Adrenal gland (tissue), 12 donors: ENCODE measurements around the gene MYH13. TPM values are rescaled to one million over a fixed set of nuclear protein-coding genes. Genes with fewer than 3 reads are reported as not detected.

Experiments used
- DNase-seq, 7 donors: peaks; one replicate each; pipeline ENCODE4 v3.0.0-alpha.2; 2019 to 2020
- H3K27ac ChIP-seq, 5 donors: fragments of 200-600 bp; sonication (generic) in 4 of 5; 1 replicate in 3 of 5; 2 replicates in 2 of 5; pipeline versions ENCODE4 v1.5.1 to v1.8.0; 2016 to 2020; ENCODE audit warnings: mild to moderate bottlenecking in 1 of 5
- H3K27me3 ChIP-seq: fragments of 200-600 bp; 2 replicates; pipeline ENCODE4 v1.8.0; 2021
- H3K36me3 ChIP-seq, 2 donors: fragments of 200-600 bp; replicated peaks in 1 of 2; 1 replicate in 1 of 2; 2 replicates in 1 of 2; pipeline versions ENCODE4 v1.5.1 to v1.8.0; 2018 to 2022
- H3K4me1 ChIP-seq, 2 donors: fragments of 200-600 bp; replicated peaks in 1 of 2; 1 replicate in 1 of 2; 2 replicates in 1 of 2; pipeline versions ENCODE4 v1.5.1 to v1.8.0; 2018 to 2021
- H3K4me3 ChIP-seq, 4 donors: fragments of 200-600 bp; sonication (generic) in 3 of 4; one replicate each; pipeline ENCODE4 v1.5.1; 2016 to 2018
- H3K9me3 ChIP-seq, 3 donors: fragments of 200-600 bp; sonication (generic) in 1 of 3; replicated peaks in 1 of 3; 1 replicate in 2 of 3; 2 replicates in 1 of 3; pipeline versions ENCODE4 v1.5.1 to v1.8.0; 2016 to 2021
- CTCF ChIP-seq, 6 experiments: fragments of 450-650 bp in 4 of 6; fragments of 200-600 bp in 2 of 6; sonication (generic) in 1 of 6; IDR thresholded peaks; 1 replicate in 5 of 6; 2 replicates in 1 of 6; pipeline versions ENCODE4 v1.5.1 to v1.8.0; 2016 to 2021; ENCODE audit warnings: antibody characterized with exemption in 6 of 6, mild to moderate bottlenecking in 2 of 6, moderate library complexity in 1 of 6
- POLR2A ChIP-seq, 2 donors: fragments of 450-650 bp; IDR thresholded peaks; one replicate each; pipeline ENCODE4 v1.6.1; 2017; ENCODE audit warnings: antibody characterized with exemption in 2 of 2, mild to moderate bottlenecking in 2 of 2, moderate library complexity in 1 of 2
- WGBS, 4 donors: extraction: QIAGEN DNeasy Blood & Tissue Kit in 2 of 4; methylation state at CpG; one replicate each; pipeline versions ENCODE4 v1.1.5 to v1.1.7; 2013 to 2017; 5-methylcytosine and 5-hydroxymethylcytosine counted together
- intact Hi-C, 2 donors: fragments of 100-400 bp; cut with DNase I; formaldehyde crosslinking; loops; one replicate each; pipeline versions ENCODE4 v1.14.1 to v1.15.0; 2022 to 2023
- polyA plus RNA-seq, 3 donors: library from polyadenylated mRNA; stranded (reverse); fragments of 200-250 nt in 2 of 3; fragments of 350-450 nt in 1 of 3; fragmentation: Illumina TruSeq in 1 of 3; extraction: RNeasy Lipid Tissue Mini Kit (QIAGEN cat#74804) in 1 of 3; gene quantifications; one replicate each; pipeline ENCODE4 v1.2.3, GENCODE V29; 2013 to 2014
- total RNA-seq, 9 donors: library from RNA; depleted of rRNA in 4 of 9; stranded (reverse); fragments of >200 nt in 4 of 9; fragments of 120-200 nt in 1 of 9; fragmentation: NEBNext Ultra II Directional in 1 of 9; extraction: Animal tissue kit (Norgen Biotek cat#: 25700) in 1 of 9; gene quantifications; one replicate each; pipeline versions ENCODE4 v1.1.0 to v1.2.4, GENCODE V29; 2013 to 2023
- donor health status: healthy with polysubstance abuse.
- donor health status: Bipolar disorder and iron deficiency.
- donor health status: DM: yes; HTN: yes; CAD: no.
- donor health status: DM: no; HTN: no; CAD: no.
- donor health status: DM: no; HTN: no; CAD: no.
- donor health status: DM: yes; HTN: yes; CAD: no.

MYH13 gene
- total and polyA plus RNA-seq, 12 donors: not detected

- no peaks in the 10 kb centered on the region for H3K36me3 ChIP-seq
- H3K9me3 ChIP-seq: no peaks in the 10 kb centered on the region
- H3K4me1 ChIP-seq: no peaks in the 10 kb centered on the region
- no peak overlapping the region for H3K27ac ChIP-seq
- TF ChIP-seq CTCF (IDR thresholded peaks at IDR 0.05): no peak
- no peak for TF ChIP-seq POLR2A (IDR thresholded peaks at IDR 0.05)
- intact Hi-C loops: no loop called here
- WGBS, 4 donors: 60 to 68% (median 67%) methylated on average over 14 of the region's 14 CpGs
- no peak for DNase-seq
- H3K27me3 ChIP-seq: no peaks in the 10 kb centered on the region
- no peak overlapping the region for H3K4me3 ChIP-seq
Measured at GRCh38 chr17:10396524-10397163, 23.8 kb upstream of the MYH13 start.

GRCh38 chr17:10394201-10394887 lies 21.5 kb upstream of the MYH13 start:
- TF ChIP-seq POLR2A (IDR thresholded peaks at IDR 0.05) (no peak), CTCF (IDR thresholded peaks at IDR 0.05) (no peak)
- Histone ChIP-seq H3K9me3 (no peaks in the 10 kb centered on the region), H3K27me3 (no peaks in the 10 kb centered on the region), H3K4me1 (no peaks in the 10 kb centered on the region), H3K4me3 (no peak overlapping the region), H3K36me3 (no peaks in the 10 kb centered on the region), H3K27ac (no peak overlapping the region)
- intact Hi-C loops: no loop called here
- DNase-seq: no peak
- whole genome bisulfite sequencing, 4 donors: 78 to 84% (median 82%) methylated on average over 6 of the region's 6 CpGs

- Histone ChIP-seq H3K4me1 (no peaks in the 10 kb centered on the region), H3K27ac (no peak overlapping the region), H3K9me3 (no peaks in the 10 kb centered on the region), H3K27me3 (no peaks in the 10 kb centered on the region), H3K36me3 (no peaks in the 10 kb centered on the region), H3K4me3 (no peak overlapping the region)
- WGBS, 4 donors: 78 to 80% (median 79%) methylated on average over 9 of the region's 9 CpGs
- DNase-seq: no peak
- no peak for TF ChIP-seq CTCF (IDR thresholded peaks at IDR 0.05)
- TF ChIP-seq POLR2A (IDR thresholded peaks at IDR 0.05): no peak
- intact Hi-C loops: no loop called here
Measured at GRCh38 chr17:10392880-10393279, 20.1 kb upstream of the MYH13 start.

- no peak overlapping the region for H3K27ac ChIP-seq
- no peaks in the 10 kb centered on the region for H3K27me3 ChIP-seq
- no peak for DNase-seq
- no peaks in the 10 kb centered on the region for H3K9me3 ChIP-seq
- H3K4me1 ChIP-seq: no peaks in the 10 kb centered on the region
- intact Hi-C loops: no loop called here
- H3K36me3 ChIP-seq: no peaks in the 10 kb centered on the region
- TF ChIP-seq CTCF (IDR thresholded peaks at IDR 0.05): no peak
- no peak for TF ChIP-seq POLR2A (IDR thresholded peaks at IDR 0.05)
- WGBS, 4 donors: 55 to 75% (median 66%) methylated on average over 6 of the region's 6 CpGs
- no peak overlapping the region for H3K4me3 ChIP-seq
Measured at GRCh38 chr17:10385871-10386270, 13.1 kb upstream of the MYH13 start.
